ENCODE measurements around the gene ENDOG. TPM values are rescaled to one million over a fixed set of nuclear protein-coding genes. Genes with fewer than 3 reads are reported as not detected.

The ENDOG gene
- total RNA-seq, 1 experiment from 2014 or later: 25.8 TPM

- TF ChIP-seq ZNF219 (CRISPR knock-in tag; IDR thresholded peaks at IDR 0.05; ENCODE audit: borderline replicate concordance): no peak
These were observed 9.2 kb upstream of the ENDOG start (continued) for GRCh38 chr9:128809036-128809599.

DNA sequence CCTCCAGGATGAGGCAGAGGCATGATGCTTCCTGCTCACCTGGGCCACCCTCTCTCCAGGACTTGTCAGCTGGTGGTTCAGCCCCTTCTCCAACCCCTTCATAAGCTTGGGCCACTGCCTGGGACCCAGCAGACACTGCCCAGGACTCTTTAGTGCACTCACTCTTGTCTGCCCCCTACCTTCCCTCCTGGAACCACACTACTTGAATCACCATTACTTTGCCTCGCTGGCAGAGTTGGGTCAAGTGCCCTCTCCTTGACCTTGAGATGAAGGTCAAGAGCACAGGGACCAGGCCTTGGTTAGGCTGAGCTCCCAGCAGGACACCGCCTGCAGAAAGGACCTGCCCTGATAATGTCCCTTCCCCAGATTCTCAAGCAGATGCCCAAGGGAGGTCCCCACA lies 8.5 kb upstream of the ENDOG start:
- CTCF ChIA-PET: interaction anchor here (0.6 to 2.0 kb wide), 5 partner anchors 9 to 218 kb away, joined by 4 to 13 read pairs (median 8); partner anchors contain the start of genes ENDOG and SH3GLB2
- peak; percentile 63 for ATAC-seq
- POLR2A ChIA-PET: interaction anchor here (1.0 kb wide), 1 partner anchor 8 kb away, joined by 5 read pairs; the partner anchor contains the start of gene ENDOG

DNA sequence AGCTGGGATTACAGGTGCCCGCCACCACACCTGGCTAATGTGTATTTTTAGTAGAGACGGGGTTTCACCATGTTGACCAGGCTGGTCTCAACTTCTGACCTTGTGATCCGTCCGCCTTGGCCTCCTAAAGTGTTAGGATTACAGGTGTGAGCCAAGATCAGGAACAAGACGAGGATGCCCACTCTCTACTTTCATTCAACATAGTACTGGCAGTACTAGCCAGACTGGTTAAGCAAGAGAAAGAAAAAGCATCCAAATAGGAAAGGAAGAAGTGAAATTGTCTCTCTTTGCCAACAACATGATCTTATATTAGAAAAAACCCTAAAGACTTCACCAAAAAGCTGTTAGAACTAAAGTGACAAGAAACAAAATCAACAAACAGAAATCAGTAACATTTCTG lies 7.4 kb upstream of the ENDOG start:
- TF ChIP-seq ZNF671 (CRISPR knock-in tag; IDR thresholded peaks at IDR 0.05) (no peak), JAZF1 (CRISPR knock-in tag; IDR thresholded peaks at IDR 0.05) (no peak), NFYB (CRISPR knock-in tag; conservative IDR thresholded peaks at IDR 0.05; ENCODE audit: low read depth) (no peak), ZNF423 (CRISPR knock-in tag; IDR thresholded peaks at IDR 0.05) (no peak), CREB1 (CRISPR knock-in tag; IDR thresholded peaks at IDR 0.05) (no peak), HMGA2 (CRISPR knock-in tag; IDR thresholded peaks at IDR 0.05) (no peak), NFATC4 (CRISPR knock-in tag; IDR thresholded peaks at IDR 0.05) (no peak), SP1 (CRISPR knock-in tag; conservative IDR thresholded peaks at IDR 0.05) (no peak), NR1H2 (CRISPR knock-in tag; IDR thresholded peaks at IDR 0.05) (no peak), MXD4 (CRISPR knock-in tag; IDR thresholded peaks at IDR 0.05; ENCODE audit: borderline replicate concordance) (no peak), AFF4 (CRISPR knock-in tag; IDR thresholded peaks at IDR 0.05; ENCODE audit: borderline replicate concordance) (no peak), TEAD4 (CRISPR knock-in tag; IDR thresholded peaks at IDR 0.05) (no peak), CBFB (CRISPR knock-in tag; IDR thresholded peaks at IDR 0.05; ENCODE audit: low read depth) (no peak), ZNF232 (CRISPR knock-in tag; IDR thresholded peaks at IDR 0.05) (no peak), ATF3 (CRISPR knock-in tag; conservative IDR thresholded peaks at IDR 0.05) (no peak)
- TF ChIP-seq, protein P1, sequence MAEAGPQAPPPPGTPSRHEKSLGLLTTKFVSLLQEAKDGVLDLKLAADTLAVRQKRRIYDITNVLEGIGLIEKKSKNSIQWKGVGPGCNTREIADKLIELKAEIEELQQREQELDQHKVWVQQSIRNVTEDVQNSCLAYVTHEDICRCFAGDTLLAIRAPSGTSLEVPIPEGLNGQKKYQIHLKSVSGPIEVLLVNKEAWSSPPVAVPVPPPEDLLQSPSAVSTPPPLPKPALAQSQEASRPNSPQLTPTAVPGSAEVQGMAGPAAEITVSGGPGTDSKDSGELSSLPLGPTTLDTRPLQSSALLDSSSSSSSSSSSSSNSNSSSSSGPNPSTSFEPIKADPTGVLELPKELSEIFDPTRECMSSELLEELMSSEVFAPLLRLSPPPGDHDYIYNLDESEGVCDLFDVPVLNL (CRISPR knock-in tag; IDR thresholded peaks at IDR 0.05; ENCODE audit: borderline replicate concordance, low read depth): no peak
- TF ChIP-seq, protein P2, sequence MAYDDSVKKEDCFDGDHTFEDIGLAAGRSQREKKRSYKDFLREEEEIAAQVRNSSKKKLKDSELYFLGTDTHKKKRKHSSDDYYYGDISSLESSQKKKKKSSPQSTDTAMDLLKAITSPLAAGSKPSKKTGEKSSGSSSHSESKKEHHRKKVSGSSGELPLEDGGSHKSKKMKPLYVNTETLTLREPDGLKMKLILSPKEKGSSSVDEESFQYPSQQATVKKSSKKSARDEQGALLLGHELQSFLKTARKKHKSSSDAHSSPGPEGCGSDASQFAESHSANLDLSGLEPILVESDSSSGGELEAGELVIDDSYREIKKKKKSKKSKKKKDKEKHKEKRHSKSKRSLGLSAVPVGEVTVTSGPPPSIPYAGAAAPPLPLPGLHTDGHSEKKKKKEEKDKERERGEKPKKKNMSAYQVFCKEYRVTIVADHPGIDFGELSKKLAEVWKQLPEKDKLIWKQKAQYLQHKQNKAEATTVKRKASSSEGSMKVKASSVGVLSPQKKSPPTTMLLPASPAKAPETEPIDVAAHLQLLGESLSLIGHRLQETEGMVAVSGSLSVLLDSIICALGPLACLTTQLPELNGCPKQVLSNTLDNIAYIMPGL (CRISPR knock-in tag; IDR thresholded peaks at IDR 0.05): no peak
- TF ChIP-seq, protein P3, sequence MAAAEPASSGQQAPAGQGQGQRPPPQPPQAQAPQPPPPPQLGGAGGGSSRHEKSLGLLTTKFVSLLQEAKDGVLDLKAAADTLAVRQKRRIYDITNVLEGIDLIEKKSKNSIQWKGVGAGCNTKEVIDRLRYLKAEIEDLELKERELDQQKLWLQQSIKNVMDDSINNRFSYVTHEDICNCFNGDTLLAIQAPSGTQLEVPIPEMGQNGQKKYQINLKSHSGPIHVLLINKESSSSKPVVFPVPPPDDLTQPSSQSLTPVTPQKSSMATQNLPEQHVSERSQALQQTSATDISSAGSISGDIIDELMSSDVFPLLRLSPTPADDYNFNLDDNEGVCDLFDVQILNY (CRISPR knock-in tag; IDR thresholded peaks at IDR 0.05): no peak
- ATAC-seq (no peak), DNase-seq (ENCODE audit: low spot score) (no peak)
- no peaks in the 10 kb centered on the region for H3K9me3 Mint-ChIP-seq
- POLR2A ChIA-PET: no interaction called here
- CTCF ChIA-PET: interaction anchor here (0.7 to 2.0 kb wide), 3 partner anchors 8 to 117 kb away, joined by 3 to 13 read pairs (median 9); partner anchors contain the start of gene ENDOG
- no peak overlapping the region for H3K27ac Mint-ChIP-seq
- H3K27me3 Mint-ChIP-seq (ENCODE audit: low read depth): no peaks in the 10 kb centered on the region
- peaks cover 6% of the 10 kb centered on the region for H3K36me3 Mint-ChIP-seq
- H3K4me3 Mint-ChIP-seq: no peak overlapping the region
- no peaks in the 10 kb centered on the region; the same call in 1 of the 2 replicates for H3K4me1 Mint-ChIP-seq

More for the DNA sequence above, 8.5 kb upstream of the ENDOG start:
- H3K36me3 Mint-ChIP-seq: peaks cover 7% of the 10 kb centered on the region
- no peak overlapping the region for H3K4me3 Mint-ChIP-seq
- no peak for DNase-seq (ENCODE audit: low spot score)
- no peaks in the 10 kb centered on the region for H3K27me3 Mint-ChIP-seq (ENCODE audit: low read depth)
- H3K4me1 Mint-ChIP-seq: no peaks in the 10 kb centered on the region; the same call in 1 of the 2 replicates
- no peaks in the 10 kb centered on the region for H3K9me3 Mint-ChIP-seq
- peak overlapping the region; percentile 61 for H3K27ac Mint-ChIP-seq
- TF ChIP-seq RELA (CRISPR knock-in tag; IDR thresholded peaks at IDR 0.05; ENCODE audit: borderline replicate concordance) (no peak), ESRRA (CRISPR knock-in tag; IDR thresholded peaks at IDR 0.05; ENCODE audit: borderline replicate concordance) (peak; percentile 40; the same call in 1 of the 2 replicates), FOXP1 (CRISPR knock-in tag; IDR thresholded peaks at IDR 0.05; ENCODE audit: borderline replicate concordance) (no peak), CREM (CRISPR knock-in tag; IDR thresholded peaks at IDR 0.05) (no peak)
- TF ChIP-seq, protein P4, sequence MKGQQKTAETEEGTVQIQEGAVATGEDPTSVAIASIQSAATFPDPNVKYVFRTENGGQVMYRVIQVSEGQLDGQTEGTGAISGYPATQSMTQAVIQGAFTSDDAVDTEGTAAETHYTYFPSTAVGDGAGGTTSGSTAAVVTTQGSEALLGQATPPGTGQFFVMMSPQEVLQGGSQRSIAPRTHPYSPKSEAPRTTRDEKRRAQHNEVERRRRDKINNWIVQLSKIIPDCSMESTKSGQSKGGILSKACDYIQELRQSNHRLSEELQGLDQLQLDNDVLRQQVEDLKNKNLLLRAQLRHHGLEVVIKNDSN (CRISPR knock-in tag; IDR thresholded peaks at IDR 0.05): no peak
- TF ChIP-seq, protein P5, sequence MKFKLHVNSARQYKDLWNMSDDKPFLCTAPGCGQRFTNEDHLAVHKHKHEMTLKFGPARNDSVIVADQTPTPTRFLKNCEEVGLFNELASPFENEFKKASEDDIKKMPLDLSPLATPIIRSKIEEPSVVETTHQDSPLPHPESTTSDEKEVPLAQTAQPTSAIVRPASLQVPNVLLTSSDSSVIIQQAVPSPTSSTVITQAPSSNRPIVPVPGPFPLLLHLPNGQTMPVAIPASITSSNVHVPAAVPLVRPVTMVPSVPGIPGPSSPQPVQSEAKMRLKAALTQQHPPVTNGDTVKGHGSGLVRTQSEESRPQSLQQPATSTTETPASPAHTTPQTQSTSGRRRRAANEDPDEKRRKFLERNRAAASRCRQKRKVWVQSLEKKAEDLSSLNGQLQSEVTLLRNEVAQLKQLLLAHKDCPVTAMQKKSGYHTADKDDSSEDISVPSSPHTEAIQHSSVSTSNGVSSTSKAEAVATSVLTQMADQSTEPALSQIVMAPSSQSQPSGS (CRISPR knock-in tag; IDR thresholded peaks at IDR 0.05; ENCODE audit: borderline replicate concordance, low read depth): no peak

Measured in WTC11 (cell line).